ENCODE data around the gene NFATC3. TPM values are rescaled to one million over a fixed set of nuclear protein-coding genes. Genes with fewer than 3 reads are reported as not detected.
"Not testable (repeated sequence)": the region's sequence is repeated elsewhere in the genome, so short reads cannot be mapped to it uniquely, and the experiment has no call there.

The NFATC3 gene
- total RNA-seq, 1 donor from 2014 or later = 34.2 TPM

DNA sequence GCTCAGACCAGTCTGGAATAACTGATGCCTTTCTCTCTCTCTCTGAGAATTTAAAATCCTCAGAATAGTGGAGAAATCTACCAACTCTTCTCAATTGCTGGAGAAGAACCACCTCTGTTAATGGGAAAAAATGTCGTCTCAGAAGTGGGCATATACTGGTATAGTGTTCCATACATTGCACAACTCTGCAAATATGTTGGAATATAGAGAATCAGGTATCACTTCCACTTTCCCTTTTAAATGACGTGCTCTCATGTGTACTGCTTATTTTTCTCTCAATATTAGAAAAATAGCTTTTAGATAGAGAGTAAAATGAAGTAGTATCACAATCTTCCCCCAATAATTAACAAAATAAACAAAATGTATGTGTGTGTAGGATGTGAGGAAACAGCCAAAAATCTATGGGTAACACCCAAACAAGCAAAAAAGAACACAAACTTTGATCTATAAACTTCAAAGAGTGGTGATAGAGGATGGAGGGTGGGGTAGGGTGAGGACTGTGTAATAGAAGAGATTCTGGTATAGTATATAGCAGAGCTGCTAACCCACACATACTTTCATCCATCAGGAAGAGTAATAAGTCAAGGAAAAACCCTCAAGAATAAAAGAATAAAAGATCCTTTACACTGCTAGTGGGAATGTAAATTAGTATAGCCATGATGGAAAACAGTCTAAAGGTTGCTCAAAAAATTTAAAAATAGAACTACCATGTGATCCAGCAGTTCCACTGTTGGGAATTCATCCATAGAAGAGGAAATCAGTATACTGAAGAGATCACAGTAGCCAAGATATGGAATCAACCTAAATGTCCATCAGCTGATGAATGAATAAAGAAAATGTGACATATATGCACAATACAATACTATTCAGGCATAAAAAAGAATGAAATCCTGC lies 46.9 kb downstream of the NFATC3 start:
- DNase-seq (ENCODE audit: low spot score) = no peak
- H3K4me1 Mint-ChIP-seq = no peaks in the 10 kb centered on the region
- Histone ChIP-seq H3K4me2 (no peak overlapping the region), H3F3A (ENCODE audit: low read depth) (peaks cover 7% of the 10 kb centered on the region), H3K36me3 (no peaks in the 10 kb centered on the region), H3K4me1 (no peaks in the 10 kb centered on the region), H3K27me3 (no peaks in the 10 kb centered on the region), H3K79me2 (ENCODE audit: low read depth) (peaks cover 34% of the 10 kb centered on the region), H3K9ac (no peak overlapping the region), H4K20me1 (ENCODE audit: low read depth) (peaks cover 16% of the 10 kb centered on the region), H3K9me3 (ENCODE audit: low read depth) (no peaks in the 10 kb centered on the region), H2AFZ (replicated peaks) (no peak overlapping the region), H3K27ac (no peak overlapping the region), H3K4me3 (no peak overlapping the region)
- no peaks in the 10 kb centered on the region for H3K9me3 Mint-ChIP-seq
- H3K27me3 Mint-ChIP-seq (ENCODE audit: insufficient read depth, low read depth) = no peaks in the 10 kb centered on the region
- H3K36me3 Mint-ChIP-seq = peaks cover 4% of the 10 kb centered on the region
- H3K27ac Mint-ChIP-seq = no peak overlapping the region
- TF ChIP-seq, protein P1, sequence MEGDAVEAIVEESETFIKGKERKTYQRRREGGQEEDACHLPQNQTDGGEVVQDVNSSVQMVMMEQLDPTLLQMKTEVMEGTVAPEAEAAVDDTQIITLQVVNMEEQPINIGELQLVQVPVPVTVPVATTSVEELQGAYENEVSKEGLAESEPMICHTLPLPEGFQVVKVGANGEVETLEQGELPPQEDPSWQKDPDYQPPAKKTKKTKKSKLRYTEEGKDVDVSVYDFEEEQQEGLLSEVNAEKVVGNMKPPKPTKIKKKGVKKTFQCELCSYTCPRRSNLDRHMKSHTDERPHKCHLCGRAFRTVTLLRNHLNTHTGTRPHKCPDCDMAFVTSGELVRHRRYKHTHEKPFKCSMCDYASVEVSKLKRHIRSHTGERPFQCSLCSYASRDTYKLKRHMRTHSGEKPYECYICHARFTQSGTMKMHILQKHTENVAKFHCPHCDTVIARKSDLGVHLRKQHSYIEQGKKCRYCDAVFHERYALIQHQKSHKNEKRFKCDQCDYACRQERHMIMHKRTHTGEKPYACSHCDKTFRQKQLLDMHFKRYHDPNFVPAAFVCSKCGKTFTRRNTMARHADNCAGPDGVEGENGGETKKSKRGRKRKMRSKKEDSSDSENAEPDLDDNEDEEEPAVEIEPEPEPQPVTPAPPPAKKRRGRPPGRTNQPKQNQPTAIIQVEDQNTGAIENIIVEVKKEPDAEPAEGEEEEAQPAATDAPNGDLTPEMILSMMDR (IDR thresholded peaks at IDR 0.05) = no peak
- no peak for TF ChIP-seq EZH2phosphoT487 (IDR thresholded peaks at IDR 0.05)
- no peak for TF ChIP-seq EZH2 (IDR thresholded peaks at IDR 0.05)
- no peak overlapping the region for H3K4me3 Mint-ChIP-seq

DNA sequence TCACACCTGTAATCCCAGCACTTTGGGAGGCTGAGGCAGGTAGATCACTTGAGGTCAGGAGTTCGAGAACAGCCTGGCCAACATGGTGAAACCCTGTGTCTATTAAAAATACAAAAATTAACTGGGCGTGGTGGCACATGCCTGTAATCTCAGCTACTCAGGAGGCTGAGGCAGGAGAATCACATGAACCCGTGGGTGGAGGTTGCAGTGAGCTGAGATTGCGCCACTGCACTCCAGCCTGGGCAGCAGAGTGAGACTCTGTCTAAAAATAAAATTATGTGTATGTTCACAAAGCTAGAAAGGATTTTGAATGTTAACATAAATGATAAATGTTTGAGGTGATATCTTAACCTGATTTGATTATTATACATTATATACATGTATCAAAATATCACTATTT lies 47.8 kb downstream of the NFATC3 start:
- H3K36me3 Mint-ChIP-seq; H2AFZ ChIP-seq (replicated peaks); H3K9ac ChIP-seq; H3K27ac Mint-ChIP-seq; H3K4me3 Mint-ChIP-seq; H3K4me1 ChIP-seq; H3K4me3 ChIP-seq; H3K27me3 ChIP-seq; H3K27me3 Mint-ChIP-seq (ENCODE audit: insufficient read depth, low read depth); H3K36me3 ChIP-seq; H3K4me1 Mint-ChIP-seq; H3K9me3 Mint-ChIP-seq; H3K27ac ChIP-seq; H3K9me3 ChIP-seq (ENCODE audit: low read depth); H3F3A ChIP-seq (ENCODE audit: low read depth); H3K4me2 ChIP-seq; DNase-seq (ENCODE audit: low spot score): not testable (repeated sequence)
- Histone ChIP-seq H3K79me2 (ENCODE audit: low read depth) (peaks cover 34% of the 10 kb centered on the region), H4K20me1 (ENCODE audit: low read depth) (peaks cover 12% of the 10 kb centered on the region)

DNA sequence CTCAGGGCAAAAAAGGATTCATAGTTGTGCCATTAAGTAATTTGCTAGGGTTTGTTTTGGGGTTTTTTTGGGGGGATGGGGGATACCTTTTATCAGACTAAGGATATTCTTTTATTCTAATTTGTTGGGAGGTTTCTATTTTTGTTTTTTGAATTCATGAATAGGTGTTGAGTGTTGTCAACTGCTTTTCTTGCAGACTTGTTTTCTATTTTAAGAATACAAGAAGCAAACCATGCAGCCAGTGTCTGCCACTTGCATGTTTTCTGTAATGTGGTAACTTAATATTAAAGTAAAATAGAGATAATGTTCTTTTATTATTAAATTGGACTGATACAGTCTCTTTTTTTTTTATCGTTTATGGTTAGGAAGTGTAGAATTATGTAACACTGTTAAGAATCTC lies 49.5 kb downstream of the NFATC3 start:
- H3K36me3 ChIP-seq = no peaks in the 10 kb centered on the region
- H3K27ac ChIP-seq = no peak overlapping the region
- no peak overlapping the region for H3K9ac ChIP-seq
- H3K4me2 ChIP-seq = no peak overlapping the region
- peaks cover 2% of the 10 kb centered on the region for H4K20me1 ChIP-seq (ENCODE audit: low read depth)
- no peaks in the 10 kb centered on the region for H3K27me3 ChIP-seq
- peaks cover 3% of the 10 kb centered on the region for H3K27me3 Mint-ChIP-seq (ENCODE audit: insufficient read depth, low read depth)
- H3K4me3 Mint-ChIP-seq = no peak overlapping the region
- H3K79me2 ChIP-seq (ENCODE audit: low read depth) = peaks cover 29% of the 10 kb centered on the region
- no peak for DNase-seq (ENCODE audit: low spot score)
- no peak overlapping the region for H2AFZ ChIP-seq (replicated peaks)
- H3K9me3 ChIP-seq (ENCODE audit: low read depth) = no peaks in the 10 kb centered on the region
- no peak for TF ChIP-seq EZH2phosphoT487 (IDR thresholded peaks at IDR 0.05)
- TF ChIP-seq, protein P1 (IDR thresholded peaks at IDR 0.05) = no peak
- no peak for TF ChIP-seq EZH2 (IDR thresholded peaks at IDR 0.05)
- H3K4me1 ChIP-seq = no peaks in the 10 kb centered on the region
- H3K36me3 Mint-ChIP-seq = peaks cover 6% of the 10 kb centered on the region
- no peaks in the 10 kb centered on the region for H3K9me3 Mint-ChIP-seq
- no peak overlapping the region for H3K27ac Mint-ChIP-seq
- no peaks in the 10 kb centered on the region for H3K4me1 Mint-ChIP-seq
- H3K4me3 ChIP-seq = no peak overlapping the region
- no peaks in the 10 kb centered on the region for H3F3A ChIP-seq (ENCODE audit: low read depth)

DNA sequence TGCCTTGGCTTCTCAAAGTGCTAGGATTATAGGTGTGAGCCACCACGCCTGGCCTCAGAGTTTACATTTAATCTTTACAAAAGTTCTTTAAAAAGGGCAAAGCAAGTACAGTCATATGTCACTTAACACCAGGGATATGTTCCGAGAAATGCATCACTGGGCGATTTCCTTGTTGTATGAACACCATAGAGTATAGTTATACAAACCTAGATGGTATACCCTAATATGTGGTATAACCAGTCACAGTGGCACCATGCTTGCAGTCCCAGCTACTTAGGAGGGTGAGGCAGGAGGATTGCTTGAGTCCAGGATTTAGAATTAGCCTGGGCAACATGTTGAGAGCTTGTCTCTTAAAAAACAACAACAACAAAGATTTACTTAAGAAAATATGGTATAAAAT lies 51.3 kb downstream of the NFATC3 start:
- Histone ChIP-seq H3K9me3 (ENCODE audit: low read depth) (no peaks in the 10 kb centered on the region), H3K9ac (no peak overlapping the region), H4K20me1 (ENCODE audit: low read depth) (no peaks in the 10 kb centered on the region), H3F3A (ENCODE audit: low read depth) (no peaks in the 10 kb centered on the region), H2AFZ (replicated peaks) (no peak overlapping the region), H3K79me2 (ENCODE audit: low read depth) (peaks cover 26% of the 10 kb centered on the region), H3K27ac (no peak overlapping the region), H3K27me3 (no peaks in the 10 kb centered on the region), H3K4me3 (no peak overlapping the region), H3K36me3 (no peaks in the 10 kb centered on the region), H3K4me2 (no peak overlapping the region), H3K4me1 (no peaks in the 10 kb centered on the region)
- no peak overlapping the region for H3K4me3 Mint-ChIP-seq
- peaks cover 3% of the 10 kb centered on the region for H3K27me3 Mint-ChIP-seq (ENCODE audit: insufficient read depth, low read depth)
- H3K36me3 Mint-ChIP-seq = peaks cover 10% of the 10 kb centered on the region
- no peaks in the 10 kb centered on the region for H3K9me3 Mint-ChIP-seq
- TF ChIP-seq EZH2 (IDR thresholded peaks at IDR 0.05) = no peak
- no peak for DNase-seq (ENCODE audit: low spot score)
- no peak overlapping the region for H3K27ac Mint-ChIP-seq
- H3K4me1 Mint-ChIP-seq = no peaks in the 10 kb centered on the region

Measured in neural progenitor cell (in vitro differentiated cells).